ENCODE measurements around the gene C1orf159.

DNA sequence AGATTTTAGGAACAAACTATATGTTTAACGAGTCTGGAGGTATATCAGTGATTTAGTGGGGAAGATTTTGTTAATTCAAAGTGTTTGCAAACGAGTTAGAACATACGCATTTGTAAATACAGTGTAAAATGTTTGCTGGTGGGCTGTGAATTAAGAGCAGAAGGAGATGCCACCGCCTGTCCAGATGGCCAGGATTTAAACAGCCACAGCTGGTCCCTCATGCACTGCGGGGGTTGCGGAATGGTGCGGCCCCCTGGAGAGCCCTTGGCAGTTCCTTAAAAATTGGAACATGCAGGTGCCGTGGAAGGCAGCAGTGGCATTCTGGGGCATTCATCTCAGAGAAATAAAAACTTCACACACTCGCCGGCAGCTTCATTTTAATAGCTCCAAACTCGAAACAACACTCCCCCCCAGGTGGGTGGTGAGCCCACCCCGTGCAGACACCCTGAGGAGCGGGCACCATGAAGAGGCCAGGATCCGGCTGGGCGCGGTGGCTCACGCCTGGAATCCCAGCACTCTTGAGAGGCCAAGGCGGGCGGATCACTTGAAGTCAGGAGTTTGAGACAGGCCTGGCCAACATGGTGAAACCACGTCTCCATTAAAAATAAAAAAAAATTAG, 3.5 kb upstream of the C1orf159 start:
- TF ChIP-seq EZH2 (IDR thresholded peaks at IDR 0.05; ENCODE audit: insufficient read depth, poor library complexity, severe bottlenecking) (no peak), EZH2phosphoT487 (IDR thresholded peaks at IDR 0.05; ENCODE audit: insufficient read depth, low read depth) (no peak)
